GM12865 (cell line): Measurements from ENCODE around the gene ZSWIM9.
"Not testable (repeated sequence)": the region's sequence is repeated elsewhere in the genome, so short reads cannot be mapped to it uniquely, and the experiment has no call there.

ENCODE experiments used
- DNase-seq: peaks from one replicate; pipeline ENCODE4 v3.0.0; 2010; ENCODE audit warnings: low read depth
- H3K4me3 ChIP-seq: 2 replicates; pipeline ENCODE4 v1.5.1; 2011; ENCODE audit warnings: mild to moderate bottlenecking, low read depth, low read length, control low read depth
- TF ChIP-seq, protein P1 (sequence below): IDR thresholded peaks from 2 replicates; pipeline ENCODE4 v1.5.1; 2011; ENCODE audit warnings: low read length, control low read depth, low read depth, inconsistent platforms; ENCODE audit not compliant: insufficient read depth; ENCODE audit errors: missing control alignments

The ZSWIM9 gene

DNA sequence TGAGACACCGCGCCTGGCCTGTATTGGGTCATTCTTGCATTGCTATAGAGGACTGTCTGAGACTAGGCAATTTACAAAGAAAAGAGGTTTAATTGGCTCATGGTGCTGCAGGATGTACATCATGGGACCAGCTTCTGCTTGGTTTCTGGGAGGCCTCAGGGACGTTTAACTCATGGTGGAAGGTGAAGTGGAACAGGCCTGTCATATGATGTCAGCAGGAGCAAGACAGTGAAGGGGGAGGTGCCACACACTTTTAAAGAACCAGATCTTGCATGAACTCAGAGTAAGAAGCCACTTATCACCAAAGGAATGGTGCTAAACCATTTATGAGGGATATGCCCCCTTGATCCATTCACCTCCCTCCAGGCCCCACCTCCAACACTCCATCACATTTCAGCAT is 66.6 kb downstream of the ZSWIM9 start:
- TF ChIP-seq, protein P1, sequence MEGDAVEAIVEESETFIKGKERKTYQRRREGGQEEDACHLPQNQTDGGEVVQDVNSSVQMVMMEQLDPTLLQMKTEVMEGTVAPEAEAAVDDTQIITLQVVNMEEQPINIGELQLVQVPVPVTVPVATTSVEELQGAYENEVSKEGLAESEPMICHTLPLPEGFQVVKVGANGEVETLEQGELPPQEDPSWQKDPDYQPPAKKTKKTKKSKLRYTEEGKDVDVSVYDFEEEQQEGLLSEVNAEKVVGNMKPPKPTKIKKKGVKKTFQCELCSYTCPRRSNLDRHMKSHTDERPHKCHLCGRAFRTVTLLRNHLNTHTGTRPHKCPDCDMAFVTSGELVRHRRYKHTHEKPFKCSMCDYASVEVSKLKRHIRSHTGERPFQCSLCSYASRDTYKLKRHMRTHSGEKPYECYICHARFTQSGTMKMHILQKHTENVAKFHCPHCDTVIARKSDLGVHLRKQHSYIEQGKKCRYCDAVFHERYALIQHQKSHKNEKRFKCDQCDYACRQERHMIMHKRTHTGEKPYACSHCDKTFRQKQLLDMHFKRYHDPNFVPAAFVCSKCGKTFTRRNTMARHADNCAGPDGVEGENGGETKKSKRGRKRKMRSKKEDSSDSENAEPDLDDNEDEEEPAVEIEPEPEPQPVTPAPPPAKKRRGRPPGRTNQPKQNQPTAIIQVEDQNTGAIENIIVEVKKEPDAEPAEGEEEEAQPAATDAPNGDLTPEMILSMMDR, result no peak
- DNase-seq, result no peak
- no peak overlapping the region for H3K4me3 ChIP-seq

DNA sequence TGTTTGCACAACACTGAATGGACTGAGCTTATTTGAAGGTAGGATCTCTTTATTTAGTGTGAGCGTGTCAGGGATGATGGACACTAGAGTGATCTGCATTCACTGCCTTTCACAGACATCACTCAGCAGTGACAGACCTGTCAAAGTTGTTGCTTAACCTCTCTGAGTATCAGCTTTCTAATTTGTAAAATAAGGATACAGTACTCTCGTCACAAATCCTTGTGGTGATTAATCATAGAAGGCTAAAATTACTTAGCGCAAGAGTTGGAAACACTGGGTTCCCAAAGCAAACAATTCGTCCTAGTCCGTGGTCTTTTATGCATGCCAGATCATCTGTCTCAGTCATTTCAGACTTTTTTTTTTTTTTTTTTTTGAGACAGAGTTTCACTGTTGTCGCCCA is 68.6 kb downstream of the ZSWIM9 start:
- DNase-seq, result no peak
- H3K4me3 ChIP-seq, result no peak overlapping the region
- TF ChIP-seq, protein P1, result no peak

DNA sequence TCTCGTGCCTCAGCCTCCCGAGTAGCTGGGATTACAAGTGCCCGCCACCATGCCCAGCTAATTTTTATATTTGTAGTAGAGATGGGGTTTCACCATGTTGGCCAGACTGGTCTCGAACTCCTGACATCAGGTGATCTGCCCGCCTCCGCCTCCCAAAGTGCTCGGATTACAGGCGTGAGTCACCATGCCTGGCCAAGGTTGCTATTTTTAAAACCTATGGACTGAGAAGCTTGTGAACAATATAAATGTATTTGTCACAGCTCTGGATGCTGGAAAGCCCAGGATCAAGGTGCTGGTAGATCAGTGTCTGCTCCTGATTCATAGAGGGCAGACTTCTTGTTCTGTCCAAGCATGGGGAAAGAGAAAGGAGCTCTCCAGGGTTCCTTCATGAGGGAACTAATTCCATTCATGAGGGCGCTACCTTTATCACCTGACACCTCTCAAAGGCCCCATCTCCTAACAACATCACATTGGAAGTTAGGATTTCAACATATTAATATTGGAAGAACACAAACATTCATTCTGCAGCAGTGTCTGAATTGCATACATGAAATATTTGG is 69.2 kb downstream of the ZSWIM9 start:
- H3K4me3 ChIP-seq, result no peak overlapping the region
- TF ChIP-seq, protein P1, result no peak
- DNase-seq, result no peak

DNA sequence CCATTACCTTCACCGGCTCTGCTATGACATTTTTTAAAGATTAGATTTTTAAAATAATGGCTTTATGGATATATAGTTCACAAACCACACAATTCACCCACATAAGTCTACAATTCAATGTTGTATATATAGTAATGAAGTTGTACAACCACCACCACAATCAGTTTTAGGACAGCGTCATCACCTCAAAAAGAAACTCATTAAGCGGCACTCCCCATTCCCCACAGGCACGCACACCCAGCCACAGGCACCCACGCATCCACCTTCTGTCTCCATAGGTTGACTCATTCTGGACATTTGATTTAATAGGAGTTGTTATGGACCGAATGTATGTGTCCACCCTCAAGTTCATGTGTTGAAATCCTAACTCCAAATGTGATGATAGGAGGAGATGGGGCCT is 71.3 kb downstream of the ZSWIM9 start:
- DNase-seq, result not testable (repeated sequence)

DNA sequence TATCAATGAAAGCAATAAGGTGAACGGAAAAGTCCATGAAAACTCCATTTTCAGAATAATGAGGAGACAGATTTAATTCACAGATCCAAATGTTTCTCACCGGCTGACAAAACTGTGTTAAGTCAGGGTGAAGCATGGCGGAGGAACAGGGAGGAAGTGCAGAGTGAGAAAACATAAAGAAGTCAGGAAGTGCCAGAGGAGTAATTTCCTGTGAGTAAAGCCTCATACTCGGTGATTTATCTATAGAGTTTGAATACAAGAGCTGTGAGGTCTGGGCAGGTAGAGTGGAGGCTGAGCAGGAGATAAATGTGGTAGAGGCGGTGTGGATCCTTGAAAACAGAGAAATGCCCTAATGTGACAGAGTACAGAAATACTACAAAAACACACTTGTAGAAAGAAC is 73.8 kb downstream of the ZSWIM9 start:
- no peak for DNase-seq
- TF ChIP-seq, protein P1, result no peak
- H3K4me3 ChIP-seq, result no peak overlapping the region

More for the DNA sequence above, 71.3 kb downstream of the ZSWIM9 start:
- not testable (repeated sequence) for H3K4me3 ChIP-seq

DNA sequence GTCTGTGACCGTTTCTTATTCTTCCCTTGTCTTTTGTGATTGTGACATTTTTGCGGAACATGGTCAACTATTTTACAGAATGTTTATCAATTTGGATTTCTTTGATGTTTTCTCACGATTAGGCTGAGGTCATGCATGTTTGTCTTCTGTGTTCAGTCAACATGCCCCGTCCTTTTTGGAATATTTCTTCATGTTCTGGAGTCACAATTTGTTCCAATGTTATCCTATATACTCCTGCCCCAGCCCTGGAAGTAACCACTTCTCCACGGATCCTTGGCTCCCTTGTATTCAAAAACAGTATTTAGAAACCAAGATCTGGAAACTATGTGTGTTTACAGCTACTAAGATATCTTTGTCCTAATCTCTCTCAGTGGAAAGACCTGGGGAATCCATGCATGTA is 75.6 kb downstream of the ZSWIM9 start:
- TF ChIP-seq, protein P1, result no peak
- no peak for DNase-seq
- H3K4me3 ChIP-seq, result no peak overlapping the region

DNA sequence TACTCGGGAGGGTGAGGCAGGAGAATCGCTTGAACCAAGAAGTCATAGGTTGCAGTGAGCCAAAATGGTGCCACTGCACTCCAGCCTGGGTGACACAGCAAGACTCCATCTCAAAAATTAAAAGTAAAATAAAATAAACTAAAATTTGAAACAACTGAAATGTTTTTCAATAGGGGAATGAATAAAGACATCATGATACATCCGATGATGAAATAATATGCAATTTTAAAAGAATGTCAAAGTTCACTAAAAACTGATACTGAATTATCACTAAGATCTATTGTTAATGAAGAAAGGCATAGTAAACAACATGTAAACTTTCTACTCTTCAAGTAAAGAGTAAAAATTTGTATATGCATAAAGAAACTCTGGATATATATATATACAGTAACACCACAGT is 76.7 kb downstream of the ZSWIM9 start:
- no peak overlapping the region for H3K4me3 ChIP-seq
- TF ChIP-seq, protein P1, result no peak
- no peak for DNase-seq
